Endothelial cell of umbilical vein (primary cell): Measurements from ENCODE around the gene NR5A1. TPM values are rescaled to one million over a fixed set of nuclear protein-coding genes. Genes with fewer than 3 reads are reported as not detected.

ENCODE experiments used
- BruUV-seq: library from RNA; stranded (reverse); fragments of 400-500 nt; replicated peaks from 2 replicates; lab custom pipeline; 2021; lab: Mats Ljungman, UMichigan
- CTCF ChIA-PET: fragments of 300-600, 350-600 bp; sonication (Branson Sonifier 250); formaldehyde crosslinking; loops from one replicate; lab custom pipeline; 2021; ENCODE audit warnings: antibody characterized with exemption, inconsistent platforms; lab: Charles Lee
- POLR2A ChIA-PET: fragments of 300-600, 350-600 bp; sonication (Branson Sonifier 250); formaldehyde crosslinking; loops from one replicate; lab custom pipeline; 2021; ENCODE audit warnings: antibody characterized with exemption, inconsistent platforms; lab: Charles Lee
- DNase-seq: peaks from one replicate; pipeline ENCODE4 v3.0.0-alpha.2; 2011; ENCODE audit warnings: low read depth, low spot score
- FAIRE-seq: peaks from 2 replicates; lab custom pipeline; 2011; peaks lifted over from hg19 to GRCh38; lab: Jason Lieb, UNC
- H2AFZ ChIP-seq: 2 replicates; pipeline ENCODE4 v1.6.0; 2012; ENCODE audit warnings: low read depth, low read length, control low read depth, inconsistent platforms
- H3K27ac ChIP-seq: 2 replicates; pipeline ENCODE4 v1.5.1; 2011; ENCODE audit warnings: low read depth, mild to moderate bottlenecking, control low read depth, low read length, moderate library complexity; ENCODE audit not compliant: insufficient read depth
- H3K27me3 ChIP-seq, 2 experiments: 2 replicates each; pipeline versions ENCODE4 v1.6.0 to v1.6.1; 2011; ENCODE audit warnings: low read length in 2 of 2, mixed read lengths in 1 of 2; ENCODE audit not compliant: control insufficient read depth in 2 of 2, insufficient read depth in 2 of 2
- H3K36me3 ChIP-seq, 2 experiments: 2 replicates in 1 of 2; 3 replicates in 1 of 2; pipeline ENCODE4 v1.5.1; 2011; ENCODE audit warnings: low read length in 2 of 2, mild to moderate bottlenecking in 1 of 2, moderate library complexity in 1 of 2; ENCODE audit not compliant: control insufficient read depth in 2 of 2, insufficient read depth in 2 of 2; ENCODE audit errors: extremely low read depth in 1 of 2
- H3K4me1 ChIP-seq: 3 replicates; pipeline ENCODE4 v1.5.1; 2011; ENCODE audit warnings: mild to moderate bottlenecking, low read length; ENCODE audit not compliant: control insufficient read depth, insufficient read depth; ENCODE audit errors: extremely low read depth
- H3K4me2 ChIP-seq: 2 replicates; pipeline ENCODE4 v1.6.1; 2011; ENCODE audit warnings: low read length, control low read depth, mixed read lengths; ENCODE audit not compliant: insufficient read depth
- H3K4me3 ChIP-seq, 3 experiments: fragments of 200-600 bp in 1 of 3; sonication (generic), shearing (Covaris generic) in 1 of 3; replicated peaks in 1 of 3; 2 replicates each; pipeline ENCODE4 v1.5.1; 2011 to 2016; ENCODE audit warnings: control low read depth in 3 of 3, low read length in 3 of 3, mild to moderate bottlenecking in 2 of 3, inconsistent platforms in 1 of 3, low read depth in 1 of 3, moderate library complexity in 1 of 3; ENCODE audit not compliant: insufficient read depth in 1 of 3
- H3K79me2 ChIP-seq: 2 replicates; pipeline ENCODE4 v1.6.0; 2012; ENCODE audit warnings: low read length, inconsistent platforms; ENCODE audit not compliant: control insufficient read depth, insufficient read depth
- H3K9ac ChIP-seq: replicated peaks from 2 replicates; pipeline ENCODE3; 2011; ENCODE audit warnings: low read length, control low read depth; ENCODE audit not compliant: insufficient read depth; ENCODE audit errors: extremely low read depth
- H3K9me1 ChIP-seq: replicated peaks from 3 replicates; pipeline ENCODE4 v1.6.0; 2011; ENCODE audit warnings: mild to moderate bottlenecking, low read length; ENCODE audit not compliant: control insufficient read depth, insufficient read depth; ENCODE audit errors: extremely low read depth
- H3K9me3 ChIP-seq: replicated peaks from 2 replicates; pipeline ENCODE4 v1.5.1; 2012; ENCODE audit warnings: low read length, inconsistent platforms; ENCODE audit not compliant: control insufficient read depth, insufficient read depth
- H4K20me1 ChIP-seq: replicated peaks from 2 replicates; pipeline ENCODE3; 2011; ENCODE audit warnings: mild to moderate bottlenecking, low read length; ENCODE audit not compliant: control insufficient read depth, insufficient read depth; ENCODE audit errors: extremely low read depth
- CTCF ChIP-seq, 2 donors: IDR thresholded peaks; 1 replicate in 1 of 2; 2 replicates in 1 of 2; pipeline ENCODE4 v1.5.1; 2011; ENCODE audit warnings: low read length in 2 of 2, mild to moderate bottlenecking in 2 of 2, moderate library complexity in 2 of 2, control low read depth in 1 of 2, inconsistent platforms in 1 of 2, low read depth in 1 of 2; ENCODE audit not compliant: insufficient read depth in 1 of 2; ENCODE audit errors: extremely low read depth in 1 of 2
- EZH2 ChIP-seq: IDR thresholded peaks from 2 replicates; pipeline ENCODE4 v1.6.1; 2012; ENCODE audit warnings: borderline replicate concordance, low read depth, mild to moderate bottlenecking, moderate library complexity, low read length, inconsistent platforms; ENCODE audit not compliant: severe bottlenecking
- FOS ChIP-seq: IDR thresholded peaks from 2 replicates; pipeline ENCODE4 v1.6.1; 2011; ENCODE audit warnings: mild to moderate bottlenecking, low read length, moderate library complexity, borderline replicate concordance; ENCODE audit not compliant: insufficient read depth
- GATA2 ChIP-seq: IDR thresholded peaks from 2 replicates; pipeline ENCODE4 v1.7.0; 2011; ENCODE audit warnings: low read depth, mild to moderate bottlenecking, moderate library complexity, mixed read lengths, low read length; ENCODE audit not compliant: insufficient read length, insufficient read depth
- JUN ChIP-seq: IDR thresholded peaks from 2 replicates; pipeline ENCODE4 v1.6.1; 2011; ENCODE audit warnings: borderline replicate concordance, low read depth; ENCODE audit not compliant: insufficient read length, insufficient read depth
- MAX ChIP-seq: IDR thresholded peaks from 2 replicates; pipeline ENCODE4 v1.6.1; 2011; ENCODE audit not compliant: insufficient read depth, insufficient read length
- MYC ChIP-seq: IDR thresholded peaks from one replicate; pipeline ENCODE4 v1.6.1; 2011; ENCODE audit warnings: mild to moderate bottlenecking, low read depth, low read length
- POLR2A ChIP-seq: IDR thresholded peaks from 2 replicates; pipeline ENCODE4 v1.6.1; 2012; ENCODE audit warnings: low read depth, mild to moderate bottlenecking, control low read depth, low read length
- POLR2AphosphoS5 ChIP-seq: IDR thresholded peaks from 2 replicates; pipeline ENCODE4 v1.6.1; 2012; ENCODE audit warnings: low read depth, mild to moderate bottlenecking, control low read depth, low read length, moderate library complexity; ENCODE audit not compliant: insufficient read depth
- dilution Hi-C: fragments of 300-500 bp; cut with MboI; formaldehyde crosslinking; loops from one replicate; pipeline ENCODE4 v1.15.0; 2019; ENCODE audit warnings: low sequenced_read_pairs; ENCODE audit not compliant: extremely low pct_ligation_motif_present
- intact Hi-C: fragments of 100-400 bp; cut with micrococcal nuclease; formaldehyde crosslinking; loops from one replicate; pipeline ENCODE4 v1.10.0; 2022
- polyA plus RNA-seq, 4 experiments: library from polyadenylated mRNA; depleted of rRNA in 3 of 4; stranded (reverse) in 3 of 4; unstranded in 1 of 4; fragments of >200 nt; gene quantifications; 2 replicates each; pipeline versions ENCODE4 v1.2.1 to v1.2.3, GENCODE V29; 2011 to 2012; ENCODE audit warnings: missing spikeins in 1 of 4
- total RNA-seq: library from RNA; stranded (reverse); gene quantifications from 2 replicates; pipeline ENCODE4 v1.2.3, GENCODE V29; 2021

Gene NR5A1
- total and polyA plus RNA-seq, 2 donors (not counting 3 experiments of a cell fraction or from before 2014, with no cell fraction given), result not detected

GRCh38 chr9:124527781-124528180 is 20.6 kb upstream of the NR5A1 start:
- dilution Hi-C loops (no loop called here), intact Hi-C loops (no loop called here)
- Histone ChIP-seq H2AFZ (no peak overlapping the region), H3K4me1 (no peaks in the 10 kb centered on the region), H3K9me1 (no peaks in the 10 kb centered on the region), H3K4me3 (no peak overlapping the region), H3K9ac (no peak overlapping the region), H4K20me1 (no peaks in the 10 kb centered on the region), H3K79me2 (no peaks in the 10 kb centered on the region), H3K9me3 (no peaks in the 10 kb centered on the region), H3K27me3 (peaks cover 1 to 5% of the 10 kb centered on the region in 2 experiments), H3K27ac (no peak overlapping the region), H3K36me3 (no peaks in the 10 kb centered on the region), H3K4me2 (no peak overlapping the region)
- no TSS peak for BruUV-seq
- ChIA-PET CTCF (interaction anchor here (1.2 to 3.2 kb wide), 2 partner anchors 8 to 24 kb away, joined by 4 to 40 read pairs; no protein-coding TSS in a partner anchor), POLR2A (no interaction called here)
- DNase-seq (no peak), FAIRE-seq (no peak)
- TF ChIP-seq POLR2AphosphoS5 (no peak), EZH2 (no peak), POLR2A (no peak), GATA2 (no peak), CTCF (IDR thresholded peaks at IDR 0.05; ENCODE audit: extremely low read depth in 1 of 2, insufficient read depth in 1 of 2, low read depth in 1 of 2, low read length in 2 of 2) (no peak), MAX (no peak), JUN (no peak), MYC (no peak), FOS (no peak)
